ENCODE measurements around the gene MFSD2B. TPM values are rescaled to one million over a fixed set of nuclear protein-coding genes. Genes with fewer than 3 reads are reported as not detected.

The MFSD2B gene
- total and polyA plus RNA-seq, 7 experiments from 2014 or later: 0.22 to 0.76 TPM; not detected in 5

- Histone ChIP-seq H3K9me3 (ENCODE audit: control insufficient read depth in 2 of 3, low read length in 3 of 3) (no peaks in the 10 kb centered on the region), H3K4me3 (ENCODE audit: low read length) (no peak overlapping the region), H3K27me3 (ENCODE audit: control insufficient read depth in 2 of 2, insufficient read depth in 2 of 2, low read length in 2 of 2) (no peaks in the 10 kb centered on the region), H3K27ac (ENCODE audit: low read depth, low read length) (no peak overlapping the region), H3K36me3 (ENCODE audit: control insufficient read depth in 2 of 3, insufficient read depth in 3 of 3, low read length in 3 of 3) (peaks cover 0 to 6% (median 0%) of the 10 kb centered on the region in 3 experiments), H3K4me1 (ENCODE audit: control insufficient read depth in 2 of 2, insufficient read depth in 2 of 2, low read length in 2 of 2) (no peaks in the 10 kb centered on the region)
- no peaks in the 10 kb centered on the region for H3K27me3 Mint-ChIP-seq
- ChIA-PET POLR2A (interaction anchor here (0.6 kb wide), 1 partner anchor 13 kb away, joined by 4 read pairs; no protein-coding TSS in a partner anchor), CTCF (no interaction called here)
- peaks cover 0 to 22% (median 5%) of the 10 kb centered on the region in 5 donors for H3K36me3 Mint-ChIP-seq
- ATAC-seq (no peak), DNase-seq (no peak)
- H3K4me1 Mint-ChIP-seq: no peaks in the 10 kb centered on the region
- intact Hi-C loops (cut with micrococcal nuclease): no loop called here
- H3K27ac Mint-ChIP-seq: no peak overlapping the region
- no peaks in the 10 kb centered on the region for H3K9me3 Mint-ChIP-seq
- no peak overlapping the region for H3K4me3 Mint-ChIP-seq
These were observed 15.3 kb upstream of the MFSD2B start for GRCh38 chr2:23994567-23994966.

- POLR2A ChIA-PET: interaction anchor here (1.0 kb wide), 1 partner anchor 82 kb away, joined by 3 read pairs; no protein-coding TSS in a partner anchor
These were observed 2.2 kb upstream of the MFSD2B start for GRCh38 chr2:24007693-24008092.

DNA sequence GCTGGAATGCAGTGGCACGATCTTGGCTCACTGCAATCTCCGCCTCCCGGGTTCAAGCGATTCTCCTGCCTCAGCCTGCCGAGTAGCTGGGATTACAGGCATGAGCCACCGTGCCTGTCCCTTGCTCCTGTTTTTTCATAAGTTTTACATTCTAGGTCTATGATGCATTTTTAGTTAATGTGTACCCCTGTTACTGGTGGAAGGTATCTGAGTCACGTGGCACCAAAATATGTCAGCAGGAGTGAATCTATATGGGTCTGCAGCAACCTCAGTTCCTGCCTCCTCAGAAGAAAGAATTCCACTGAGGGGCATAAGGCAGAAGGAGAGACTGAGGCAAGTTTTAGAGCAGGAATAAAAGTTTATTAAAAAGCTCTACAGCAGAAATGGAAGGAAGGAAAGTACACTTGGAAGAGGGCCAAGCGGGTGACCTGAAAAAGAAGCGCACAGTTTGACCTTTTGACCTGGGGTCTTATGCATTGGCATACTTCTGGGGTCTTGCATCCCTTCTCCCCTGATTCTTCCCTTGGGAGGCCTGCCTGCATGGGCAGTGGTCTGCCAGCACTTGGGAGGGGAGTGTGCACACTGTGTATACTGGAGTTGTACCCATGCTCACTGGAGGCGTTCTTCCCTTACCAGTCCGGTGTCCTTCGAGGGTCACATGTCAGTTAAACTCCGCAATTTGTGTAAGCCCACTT lies 1.1 kb upstream of the MFSD2B start:
- Mint-ChIP-seq H3K36me3 (peaks cover 0 to 4% (median 0%) of the 10 kb centered on the region in 5 donors), H3K9me3 (no peaks in the 10 kb centered on the region), H3K4me3 (peak overlapping the region in 2 of 10 donors; percentile 0 to 15), H3K27ac (no peak overlapping the region), H3K4me1 (peaks cover 0 to 10% (median 3%) of the 10 kb centered on the region in 7 donors), H3K27me3 (peaks cover 27 to 48% (median 36%) of the 10 kb centered on the region in 5 donors)
- ATAC-seq (no peak), DNase-seq (no peak)
- CTCF ChIA-PET: no interaction called here
- POLR2A ChIA-PET: no interaction called here
- peaks cover 0 to 9% of the 10 kb centered on the region in 2 donors for H3K27me3 ChIP-seq (ENCODE audit: control insufficient read depth in 2 of 2, insufficient read depth in 2 of 2, low read length in 2 of 2)
- H3K36me3 ChIP-seq (ENCODE audit: control insufficient read depth in 2 of 3, insufficient read depth in 3 of 3, low read length in 3 of 3): no peaks in the 10 kb centered on the region
- intact Hi-C loops (cut with micrococcal nuclease): no loop called here
- no peak overlapping the region for H3K27ac ChIP-seq (ENCODE audit: low read depth, low read length)
- no peaks in the 10 kb centered on the region for H3K4me1 ChIP-seq (ENCODE audit: control insufficient read depth in 2 of 2, insufficient read depth in 2 of 2, low read length in 2 of 2)
- no peaks in the 10 kb centered on the region for H3K9me3 ChIP-seq (ENCODE audit: control insufficient read depth in 2 of 3, low read length in 3 of 3)
- no peak overlapping the region for H3K4me3 ChIP-seq (ENCODE audit: low read length)

More at GRCh38 chr2:24007693-24008092, 2.2 kb upstream of the MFSD2B start:
- Mint-ChIP-seq H3K27ac (no peak overlapping the region), H3K4me1 (peaks cover 0 to 10% (median 3%) of the 10 kb centered on the region in 7 donors), H3K27me3 (peaks cover 26 to 39% (median 33%) of the 10 kb centered on the region in 5 donors), H3K9me3 (no peaks in the 10 kb centered on the region), H3K4me3 (no peak overlapping the region), H3K36me3 (peaks cover 0 to 5% (median 0%) of the 10 kb centered on the region in 5 donors)
- intact Hi-C loops (cut with micrococcal nuclease): no loop called here
- CTCF ChIA-PET: no interaction called here
- ATAC-seq: no peak
- peaks cover 0 to 3% (median 0%) of the 10 kb centered on the region in 3 experiments for H3K36me3 ChIP-seq (ENCODE audit: control insufficient read depth in 2 of 3, insufficient read depth in 3 of 3, low read length in 3 of 3)
- H3K27me3 ChIP-seq (ENCODE audit: control insufficient read depth in 2 of 2, insufficient read depth in 2 of 2, low read length in 2 of 2): peaks cover 0 to 9% of the 10 kb centered on the region in 2 donors
- H3K4me1 ChIP-seq (ENCODE audit: control insufficient read depth in 2 of 2, insufficient read depth in 2 of 2, low read length in 2 of 2): no peaks in the 10 kb centered on the region
- no peaks in the 10 kb centered on the region for H3K9me3 ChIP-seq (ENCODE audit: control insufficient read depth in 2 of 3, low read length in 3 of 3)
- no peak overlapping the region for H3K4me3 ChIP-seq (ENCODE audit: low read length)
- DNase-seq: no peak
- H3K27ac ChIP-seq (ENCODE audit: low read depth, low read length): no peak overlapping the region

GRCh38 chr2:24009367-24009679 lies 562 bp upstream of the MFSD2B start:
- H3K36me3 Mint-ChIP-seq: peaks cover 0 to 5% (median 0%) of the 10 kb centered on the region in 5 donors
- no peak overlapping the region for H3K27ac ChIP-seq (ENCODE audit: low read depth, low read length)
- no peak overlapping the region for H3K4me3 ChIP-seq (ENCODE audit: low read length)
- no peaks in the 10 kb centered on the region for H3K9me3 ChIP-seq (ENCODE audit: control insufficient read depth in 2 of 3, low read length in 3 of 3)
- peaks cover 0 to 9% of the 10 kb centered on the region in 2 donors for H3K27me3 ChIP-seq (ENCODE audit: control insufficient read depth in 2 of 2, insufficient read depth in 2 of 2, low read length in 2 of 2)
- no peak for ATAC-seq
- ChIA-PET CTCF (no interaction called here), POLR2A (no interaction called here)
- H3K36me3 ChIP-seq (ENCODE audit: control insufficient read depth in 2 of 3, insufficient read depth in 3 of 3, low read length in 3 of 3): no peaks in the 10 kb centered on the region
- H3K27ac Mint-ChIP-seq: no peak overlapping the region
- no peak for DNase-seq
- H3K4me3 Mint-ChIP-seq: peak overlapping the region in 1 of 10 donors; percentile 15
- H3K9me3 Mint-ChIP-seq: no peaks in the 10 kb centered on the region
- peaks cover 28 to 48% (median 36%) of the 10 kb centered on the region in 5 donors for H3K27me3 Mint-ChIP-seq
- no peaks in the 10 kb centered on the region for H3K4me1 ChIP-seq (ENCODE audit: control insufficient read depth in 2 of 2, insufficient read depth in 2 of 2, low read length in 2 of 2)
- H3K4me1 Mint-ChIP-seq: peaks cover 0 to 10% (median 3%) of the 10 kb centered on the region in 7 donors
- intact Hi-C loops (cut with micrococcal nuclease): no loop called here

DNA sequence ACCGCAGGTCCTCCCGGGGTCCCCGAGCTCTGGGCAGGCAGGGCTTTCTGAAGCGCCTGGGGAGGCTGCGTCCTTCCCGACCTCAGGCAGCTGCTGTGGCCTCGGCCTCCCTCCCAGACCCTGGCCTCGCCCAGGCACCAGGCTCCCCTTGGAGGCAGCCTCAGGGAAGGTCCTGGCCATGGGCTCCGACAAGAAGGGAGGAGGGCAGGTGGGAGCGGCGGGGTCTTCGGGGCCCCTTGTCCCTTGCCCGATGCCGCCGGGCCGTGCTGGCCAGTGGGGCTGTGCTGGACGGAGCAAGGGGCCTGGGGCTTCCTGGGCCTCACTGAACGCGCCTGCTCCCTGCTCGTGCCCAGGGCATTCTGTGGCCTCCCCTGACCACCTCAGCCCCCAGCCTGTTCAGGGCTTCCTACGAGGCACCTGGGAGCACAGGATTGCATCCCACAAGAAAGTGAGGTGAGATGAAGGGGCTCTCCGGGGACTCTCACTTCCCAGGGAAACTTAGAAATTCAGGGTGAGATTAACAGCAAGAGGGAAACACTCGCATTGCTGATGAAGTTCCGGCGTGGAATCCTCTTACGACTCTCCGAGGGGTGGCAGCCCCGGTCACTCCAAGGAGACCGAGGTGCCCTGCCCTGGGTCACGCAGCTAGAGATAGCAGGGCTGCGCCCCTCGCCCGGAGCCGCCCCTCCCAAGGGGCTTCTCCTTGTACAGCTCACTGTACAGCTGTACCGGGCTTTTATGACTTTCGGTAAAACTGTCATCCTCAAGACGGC lies 778 bp downstream of the MFSD2B start:
- Mint-ChIP-seq H3K9me3 (no peaks in the 10 kb centered on the region), H3K4me3 (peak overlapping the region in 1 of 10 donors; percentile 33), H3K36me3 (peaks cover 0 to 8% (median 0%) of the 10 kb centered on the region in 5 donors), H3K27ac (no peak overlapping the region), H3K27me3 (peaks cover 32 to 48% (median 38%) of the 10 kb centered on the region in 5 donors), H3K4me1 (peaks cover 0 to 10% (median 3%) of the 10 kb centered on the region in 7 donors)
- no peak overlapping the region for H3K27ac ChIP-seq (ENCODE audit: low read depth, low read length)
- no peaks in the 10 kb centered on the region for H3K4me1 ChIP-seq (ENCODE audit: control insufficient read depth in 2 of 2, insufficient read depth in 2 of 2, low read length in 2 of 2)
- no peak overlapping the region for H3K4me3 ChIP-seq (ENCODE audit: low read length)
- intact Hi-C loops (cut with micrococcal nuclease): no loop called here
- peaks cover 0 to 9% of the 10 kb centered on the region in 2 donors for H3K27me3 ChIP-seq (ENCODE audit: control insufficient read depth in 2 of 2, insufficient read depth in 2 of 2, low read length in 2 of 2)
- ChIA-PET POLR2A (no interaction called here), CTCF (no interaction called here)
- no peaks in the 10 kb centered on the region for H3K36me3 ChIP-seq (ENCODE audit: control insufficient read depth in 2 of 3, insufficient read depth in 3 of 3, low read length in 3 of 3)
- ATAC-seq (peak; percentile 31), DNase-seq (no peak)
- H3K9me3 ChIP-seq (ENCODE audit: control insufficient read depth in 2 of 3, low read length in 3 of 3): no peaks in the 10 kb centered on the region

- ATAC-seq: peak; percentile 49
- H3K4me1 ChIP-seq (ENCODE audit: control insufficient read depth in 2 of 2, insufficient read depth in 2 of 2, low read length in 2 of 2): no peaks in the 10 kb centered on the region
- H3K27ac ChIP-seq (ENCODE audit: low read depth, low read length): no peak overlapping the region
- H3K9me3 ChIP-seq (ENCODE audit: control insufficient read depth in 2 of 3, low read length in 3 of 3): no peaks in the 10 kb centered on the region
- H3K36me3 ChIP-seq (ENCODE audit: control insufficient read depth in 2 of 3, insufficient read depth in 3 of 3, low read length in 3 of 3): no peaks in the 10 kb centered on the region
- H3K27me3 Mint-ChIP-seq: peaks cover 32 to 48% (median 38%) of the 10 kb centered on the region in 5 donors
- peak overlapping the region in 1 of 10 donors; percentile 33 for H3K4me3 Mint-ChIP-seq
- no peaks in the 10 kb centered on the region for H3K9me3 Mint-ChIP-seq
- H3K27ac Mint-ChIP-seq: no peak overlapping the region
- POLR2A ChIA-PET: no interaction called here
- H3K36me3 Mint-ChIP-seq: peaks cover 0 to 8% (median 0%) of the 10 kb centered on the region in 5 donors
- H3K4me3 ChIP-seq (ENCODE audit: low read length): no peak overlapping the region
- peaks cover 0 to 9% of the 10 kb centered on the region in 2 donors for H3K27me3 ChIP-seq (ENCODE audit: control insufficient read depth in 2 of 2, insufficient read depth in 2 of 2, low read length in 2 of 2)
- H3K4me1 Mint-ChIP-seq: peaks cover 0 to 10% (median 3%) of the 10 kb centered on the region in 7 donors
- DNase-seq: no peak
- intact Hi-C loops (cut with micrococcal nuclease): no loop called here
- CTCF ChIA-PET: no interaction called here
These were observed 1.6 kb downstream of the MFSD2B start for GRCh38 chr2:24011250-24012104.

All from naive thymus-derived CD4-positive, alpha-beta T cell (primary cell).